Myocyte (in vitro differentiated cells): ENCODE data around the gene AFF2. TPM values are rescaled to one million over a fixed set of nuclear protein-coding genes. Genes with fewer than 3 reads are reported as not detected.

ENCODE experiments used
- DNase-seq: peaks from one replicate; pipeline ENCODE4 v3.0.0-alpha.2; 2012; ENCODE audit warnings: low read depth
- total RNA-seq: library from RNA; depleted of rRNA; stranded (reverse); fragments of >200 nt; gene quantifications from 2 replicates; pipeline ENCODE4 v1.2.3, GENCODE V29; 2014

AFF2 gene
- total RNA-seq, 1 donor from 2014 or later, result 2.9 TPM

- peak; percentile 9 for DNase-seq
These were observed 35.2 kb downstream of the AFF2 start for GRCh38 chrX:148535639-148536038.

DNA sequence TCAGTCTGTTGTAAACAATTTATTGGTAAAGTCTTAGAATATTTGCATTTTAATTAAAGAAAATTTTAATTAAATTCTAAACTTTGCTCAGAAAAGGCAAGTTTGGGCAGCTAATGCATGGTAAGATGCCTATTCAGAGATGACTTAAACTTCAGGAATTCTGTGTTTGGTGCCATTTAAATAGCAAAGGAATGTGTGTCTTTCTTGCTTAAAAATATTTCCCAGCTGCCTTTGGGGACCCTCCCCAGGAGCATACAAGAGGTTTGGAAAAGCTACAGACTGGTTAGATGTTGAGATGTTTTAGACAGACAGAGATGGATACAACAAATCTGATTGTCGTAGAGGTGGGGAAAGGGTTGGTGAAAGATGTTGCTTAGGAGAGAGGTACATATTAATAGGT is 36.5 kb downstream of the AFF2 start:
- DNase-seq, result no peak

DNA sequence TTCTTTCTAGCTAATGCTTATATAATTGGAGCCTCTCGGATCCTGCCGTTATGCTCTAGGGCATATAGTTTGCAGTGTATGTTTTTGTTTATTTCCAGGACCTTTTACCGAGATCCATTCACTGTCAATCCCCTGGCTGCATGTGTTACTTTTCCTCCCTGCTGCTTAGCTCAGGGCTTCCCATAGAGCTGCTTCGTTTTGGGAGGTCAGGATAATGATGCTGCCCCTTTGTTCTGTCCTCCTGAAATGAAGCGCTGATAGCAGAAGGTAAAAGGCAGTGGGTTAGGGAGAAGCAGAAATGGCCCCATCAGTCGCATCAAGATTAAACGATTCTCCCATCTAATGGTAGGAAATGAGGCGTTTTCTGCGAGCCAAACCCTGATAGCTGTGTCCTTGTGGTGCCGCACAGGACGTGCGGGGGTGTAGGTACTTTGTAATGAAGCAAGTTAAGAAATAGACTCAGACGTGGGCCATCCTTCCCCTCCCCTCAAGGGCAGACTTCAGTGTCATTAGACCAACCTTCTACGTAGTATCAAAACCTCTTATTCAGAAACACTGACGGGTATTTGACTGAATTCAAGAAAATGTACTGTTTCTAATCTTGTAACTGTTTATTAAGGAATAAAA is 37.3 kb downstream of the AFF2 start:
- no peak for DNase-seq

DNA sequence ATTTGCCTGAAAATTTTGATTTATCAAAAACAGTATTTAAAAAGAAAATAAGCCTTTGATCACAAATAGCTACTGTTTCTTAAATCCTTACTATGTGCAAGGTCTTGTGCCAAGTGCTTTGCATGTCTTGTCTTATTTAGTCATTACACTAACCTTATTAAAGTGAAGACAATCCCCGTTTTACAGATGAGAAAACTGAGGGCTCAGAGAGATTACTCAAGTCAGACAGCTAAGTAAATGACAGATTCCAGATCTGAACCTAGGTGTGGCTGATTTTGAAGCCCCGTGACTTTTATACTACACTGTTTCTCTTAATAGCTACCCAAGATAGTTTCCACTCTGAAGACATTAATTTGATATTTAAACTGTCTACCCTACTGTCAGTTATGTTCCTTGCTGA is 38.2 kb downstream of the AFF2 start:
- no peak for DNase-seq

- DNase-seq, result no peak
These were observed 39.7 kb downstream of the AFF2 start for GRCh38 chrX:148540114-148540513.

DNA sequence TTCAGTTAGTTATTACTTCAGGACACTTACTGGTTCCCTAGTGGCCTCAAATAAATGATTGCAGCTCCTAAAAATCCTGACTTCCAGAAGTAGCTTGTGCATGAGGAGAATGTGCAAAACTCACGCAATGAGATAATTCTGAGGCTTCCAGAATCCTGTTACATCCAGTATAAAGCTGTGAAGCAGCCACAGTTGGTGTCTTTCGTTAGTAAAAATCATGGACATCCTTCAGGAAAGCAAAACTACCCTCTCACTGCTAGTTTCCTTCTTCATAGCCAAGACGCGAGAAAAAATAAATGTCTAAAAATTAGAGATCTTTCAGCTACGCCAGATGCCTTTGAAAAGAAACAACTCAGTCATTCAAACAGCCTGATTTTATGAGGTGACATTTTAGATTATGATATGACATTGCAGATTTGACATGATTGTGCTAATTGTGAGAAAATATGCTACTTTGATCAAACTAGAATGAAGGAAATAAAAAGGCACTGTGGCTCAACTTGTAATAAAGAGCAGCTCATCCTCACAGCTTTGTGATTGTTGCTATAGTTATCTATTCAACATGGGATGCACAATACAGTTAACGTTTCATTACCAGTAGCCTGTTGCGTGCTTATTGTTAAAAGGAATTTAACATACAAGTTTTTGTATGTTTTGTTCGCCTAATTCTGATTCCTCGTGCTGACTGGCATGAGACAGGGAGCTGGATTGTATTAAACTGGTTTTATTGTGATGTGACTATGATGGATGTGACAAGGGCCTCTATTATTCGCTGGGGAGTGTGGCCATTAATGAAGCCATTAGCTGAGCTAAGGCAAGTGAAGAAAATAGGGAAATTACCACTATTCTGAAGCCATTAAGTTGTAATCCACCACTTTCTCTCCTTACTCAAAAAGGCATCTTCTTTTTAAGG is 40.5 kb downstream of the AFF2 start:
- no peak for DNase-seq

DNA sequence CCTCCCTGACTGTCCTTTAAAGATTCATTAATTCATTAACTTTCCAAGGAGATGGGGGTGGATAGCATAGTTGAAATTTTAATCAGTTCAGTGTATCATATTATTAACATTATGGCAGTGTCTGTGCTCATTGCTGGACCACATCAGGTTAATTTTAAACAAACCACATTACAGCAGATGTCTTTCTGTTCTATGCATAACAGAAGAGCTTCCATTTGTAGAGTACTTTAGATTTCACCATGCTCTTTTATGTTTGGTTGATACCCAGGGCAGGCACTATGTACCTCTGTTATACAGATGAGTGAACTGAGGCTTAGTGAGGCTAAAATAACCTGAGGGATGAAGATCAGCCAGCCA is 41.1 kb downstream of the AFF2 start:
- no peak for DNase-seq

DNA sequence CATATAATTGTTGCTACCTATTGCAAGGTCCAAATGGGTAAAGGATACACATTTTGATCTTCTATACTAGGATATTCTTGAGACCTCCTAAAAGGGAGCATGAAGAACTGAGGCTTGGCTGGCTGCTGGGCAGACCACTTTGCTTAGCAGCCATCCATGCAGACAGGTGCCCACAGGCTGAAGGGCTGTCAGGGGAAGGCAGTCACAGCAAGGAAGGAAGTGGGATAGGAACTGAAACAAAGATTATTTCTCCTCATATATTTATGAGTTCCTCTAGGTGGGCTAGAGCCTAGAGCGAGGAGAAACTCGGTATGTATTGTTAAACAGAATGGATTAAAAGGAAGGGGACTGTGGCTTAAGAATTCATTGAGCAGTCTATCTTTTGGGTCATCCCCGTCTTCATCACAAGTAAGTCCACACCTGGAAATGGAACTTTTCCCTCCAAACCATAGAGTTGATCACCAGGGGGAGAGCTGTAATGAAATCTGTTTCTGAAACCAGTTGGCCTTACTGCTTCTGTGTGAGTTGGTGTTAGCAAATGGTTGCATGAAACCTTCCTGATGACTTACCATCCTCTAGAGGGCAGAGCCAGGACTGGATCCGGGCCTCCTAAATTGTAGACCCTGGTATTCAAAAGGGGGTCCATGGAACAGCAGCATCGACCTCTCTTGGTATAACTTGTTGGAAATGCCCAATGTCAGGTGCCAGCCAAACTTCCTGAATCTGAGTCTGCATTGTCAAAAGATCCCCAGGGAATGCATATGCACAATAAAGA is 42.3 kb downstream of the AFF2 start:
- DNase-seq, result no peak

GRCh38 chrX:148552775-148553174 is 52.4 kb downstream of the AFF2 start:
- no peak for DNase-seq

DNA sequence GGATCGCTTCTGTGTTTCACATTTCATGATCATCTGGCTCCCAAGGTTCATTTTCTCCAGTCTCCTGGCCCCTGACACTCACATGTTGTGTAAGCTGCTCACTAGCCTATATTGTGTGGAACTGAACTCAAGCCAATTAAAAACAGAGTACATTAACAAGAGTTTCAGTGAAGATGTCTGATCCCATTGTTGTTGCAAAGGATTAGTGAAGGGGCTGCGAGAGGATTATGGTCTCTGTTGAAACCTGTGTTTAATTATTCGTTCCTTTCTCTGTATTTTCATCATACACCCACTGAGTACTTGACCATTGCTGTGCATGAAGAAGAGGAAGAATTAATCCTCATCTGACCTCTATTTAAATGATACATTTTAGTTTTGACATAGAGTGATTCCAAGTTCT is 54.7 kb downstream of the AFF2 start:
- no peak for DNase-seq

DNA sequence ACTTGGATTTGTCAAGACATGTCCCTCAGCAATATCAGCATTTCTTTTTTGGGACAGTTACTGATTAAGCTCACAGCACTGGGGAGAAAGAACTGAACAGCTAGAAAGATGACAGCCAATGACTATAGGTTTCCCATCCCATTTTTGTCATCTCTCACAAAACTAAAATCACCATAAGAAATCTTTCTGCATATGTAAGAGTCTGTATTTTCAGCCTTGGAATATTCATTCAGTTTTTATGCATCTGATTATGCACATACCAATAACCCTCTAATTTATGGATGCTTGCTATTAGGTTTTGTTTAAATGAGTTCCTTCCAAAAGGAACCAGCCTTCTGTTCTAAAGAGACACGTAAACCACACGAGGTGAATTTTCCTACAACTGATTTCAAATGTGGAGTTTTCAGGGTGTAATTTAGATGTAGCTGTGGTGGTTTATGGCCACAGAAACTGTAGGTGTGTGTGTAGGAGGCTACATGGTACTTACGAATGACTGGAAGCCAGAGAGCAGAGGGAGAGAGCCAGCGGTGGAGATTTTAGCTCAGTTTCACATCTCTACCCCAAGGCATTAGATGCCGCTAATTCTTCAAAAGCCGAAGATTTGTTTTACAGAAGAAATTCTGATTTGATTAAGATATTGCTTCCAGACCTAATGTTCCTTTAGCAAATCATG is 55.3 kb downstream of the AFF2 start:
- DNase-seq, result no peak

GRCh38 chrX:148556498-148556897 is 56.1 kb downstream of the AFF2 start:
- no peak for DNase-seq

GRCh38 chrX:148562846-148563245 is 62.4 kb downstream of the AFF2 start:
- no peak for DNase-seq

DNA sequence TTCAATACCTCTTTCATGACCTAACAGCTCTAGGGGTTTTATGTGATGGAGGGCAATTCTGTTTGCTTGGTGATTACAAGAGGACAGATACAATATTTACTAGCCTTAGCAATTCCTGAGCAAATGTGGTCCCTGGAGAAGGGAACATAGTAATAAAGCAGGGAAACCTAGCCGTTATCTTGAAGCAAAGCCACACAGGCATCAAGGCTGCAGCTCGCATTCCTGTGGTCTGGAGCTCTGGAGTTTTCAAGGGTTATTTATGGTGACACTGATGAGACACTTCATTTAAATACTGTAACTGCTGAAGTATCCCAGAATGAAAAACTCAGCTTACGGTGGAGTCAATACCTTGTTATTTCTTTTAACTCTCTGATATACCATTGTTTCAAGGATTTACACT is 66.8 kb downstream of the AFF2 start:
- DNase-seq, result peak; percentile 73

GRCh38 chrX:148567779-148568178 is 67.4 kb downstream of the AFF2 start:
- DNase-seq, result no peak

DNA sequence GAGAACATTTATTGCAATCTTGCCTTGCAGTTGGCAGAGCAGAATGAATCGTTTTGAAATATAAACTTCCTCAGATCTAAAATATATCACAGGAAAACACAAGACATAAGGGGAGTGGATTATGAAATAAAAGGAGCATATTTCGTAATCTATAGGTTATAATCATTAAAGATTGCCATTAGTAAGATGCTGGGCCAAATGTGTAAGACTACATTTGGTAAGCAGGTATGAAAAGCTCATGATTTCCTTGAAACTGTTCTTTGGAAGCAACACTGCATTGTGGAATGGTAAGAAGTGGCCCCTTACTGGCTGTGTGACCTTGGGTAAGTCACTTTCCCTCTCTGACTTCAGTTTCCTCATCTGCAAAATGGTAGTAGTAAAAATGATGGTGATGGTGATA is 68.3 kb downstream of the AFF2 start:
- no peak for DNase-seq

DNA sequence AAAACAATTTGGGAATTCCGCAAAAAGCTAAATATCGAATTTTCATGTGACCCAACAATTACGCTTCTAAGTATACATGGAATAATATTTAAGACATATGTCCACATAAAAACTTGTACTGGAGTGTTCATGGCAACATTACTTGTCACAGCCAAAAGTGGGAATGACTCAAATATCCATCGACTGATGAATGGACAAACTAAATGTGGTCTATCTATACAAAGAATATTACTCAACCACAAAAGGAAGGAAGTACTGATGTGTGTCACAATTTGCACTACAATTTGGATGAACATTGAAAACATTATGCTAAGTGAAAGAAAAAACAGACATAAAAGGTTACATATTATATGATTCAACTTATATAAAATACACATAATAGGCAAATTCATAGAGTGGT is 71.9 kb downstream of the AFF2 start:
- no peak for DNase-seq

DNA sequence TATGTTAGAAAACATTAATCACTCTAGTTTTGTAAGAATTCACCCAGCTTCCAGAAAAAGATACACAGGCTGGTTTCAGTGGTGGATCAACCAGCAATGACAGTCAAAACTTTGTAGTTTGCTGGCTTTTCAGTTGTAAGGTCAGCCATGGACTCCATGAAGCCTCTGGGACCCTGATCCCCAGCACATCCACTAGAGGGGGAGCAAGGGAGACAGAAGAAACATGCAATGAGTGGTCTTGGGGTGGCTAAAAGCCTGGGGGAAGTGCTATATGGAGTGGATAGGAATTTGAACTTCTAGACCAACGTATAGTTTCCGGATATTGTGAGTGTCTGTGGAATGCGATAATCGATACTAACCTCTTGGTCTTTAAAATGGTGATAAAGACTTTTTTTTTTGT is 72.7 kb downstream of the AFF2 start:
- no peak for DNase-seq

DNA sequence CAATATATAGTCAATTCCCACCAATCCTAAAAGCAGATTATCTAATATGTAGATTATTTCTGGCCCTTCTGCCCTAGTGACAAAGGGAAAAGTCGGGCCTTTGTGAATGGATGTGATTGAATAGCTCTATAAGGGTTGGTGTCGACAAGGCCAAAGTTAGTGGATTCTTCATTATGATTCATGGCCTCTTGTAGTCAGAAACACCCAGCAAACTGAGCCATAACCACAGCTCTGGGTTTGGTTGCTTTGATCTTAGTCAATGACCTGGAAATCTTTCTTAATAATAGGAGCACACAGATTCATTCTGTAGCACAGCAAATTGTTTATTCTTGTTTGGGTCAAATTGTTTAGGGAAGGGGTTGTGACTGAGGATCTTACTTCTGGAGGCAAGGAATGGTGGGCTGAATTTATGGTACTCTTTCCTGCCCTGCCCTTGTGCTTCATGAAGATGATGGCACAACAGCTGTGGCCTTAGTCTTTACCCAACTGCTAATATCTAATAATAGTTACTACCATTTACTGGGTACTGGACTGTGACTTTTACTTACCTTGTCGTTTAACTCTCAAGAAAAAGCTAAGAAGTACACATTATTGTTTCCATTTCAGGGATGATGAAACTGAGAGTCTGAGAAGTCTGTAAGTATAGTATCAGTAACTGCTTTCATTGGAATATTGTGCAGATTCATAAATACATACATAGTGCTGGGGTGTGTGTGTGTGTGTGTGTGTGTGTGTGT is 74.0 kb downstream of the AFF2 start:
- DNase-seq, result peak; percentile 49

DNA sequence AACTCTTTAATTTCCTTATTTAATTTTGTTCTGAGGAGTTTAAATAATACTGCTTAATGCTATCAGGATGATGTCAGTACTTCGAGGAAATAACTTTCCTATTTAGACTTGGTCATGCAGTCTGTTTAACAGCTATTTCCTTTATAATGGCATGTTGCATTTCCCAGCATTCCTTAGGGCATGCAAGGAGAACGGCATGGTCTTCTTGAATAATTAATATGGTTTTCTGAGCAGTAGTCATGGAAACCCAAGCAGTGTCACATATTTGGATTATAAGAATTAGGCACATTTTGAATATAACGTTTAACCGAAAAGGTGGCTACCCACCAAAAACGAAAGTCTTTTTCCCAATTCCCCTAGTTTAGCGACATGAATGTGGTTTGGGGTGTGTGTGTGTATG is 76.0 kb downstream of the AFF2 start:
- DNase-seq, result no peak

GRCh38 chrX:148577741-148578140 is 77.3 kb downstream of the AFF2 start:
- no peak for DNase-seq
